Temporal lobe (tissue), 1 donor: ENCODE data around the gene RSKR. TPM values are rescaled to one million over a fixed set of nuclear protein-coding genes. Genes with fewer than 3 reads are reported as not detected.

Experiments
- total RNA-seq: library from RNA; depleted of rRNA; stranded (reverse); fragments of >200 nt; gene quantifications from one replicate; pipeline ENCODE4 v1.2.3, GENCODE V29; 2014

RSKR gene
- total RNA-seq, 1 donor from 2014 or later = 14.8 TPM

Other genes with a start within 250 kb of the RSKR start
- not detected for gene SEBOX, start 249.0 kb downstream of the RSKR start, total RNA-seq
- gene VTN, start 243.9 kb downstream of the RSKR start, total RNA-seq = 0.25 TPM
- gene SARM1, start 242.5 kb downstream of the RSKR start, total RNA-seq = 18.9 TPM
- 10.8 TPM for gene SLC46A1, start 208.0 kb downstream of the RSKR start, total RNA-seq
- gene SLC13A2, start 140.5 kb downstream of the RSKR start, total RNA-seq = not detected
- gene FOXN1, start 107.8 kb downstream of the RSKR start, total RNA-seq = not detected
- gene UNC119, start 61.6 kb downstream of the RSKR start, total RNA-seq = 31.5 TPM
- 17.2 TPM for gene PIGS, start 42.7 kb downstream of the RSKR start, total RNA-seq
- gene ALDOC, start 37.3 kb downstream of the RSKR start, total RNA-seq = 56.8 TPM
- 4.2 TPM for gene SPAG5, start 15.2 kb downstream of the RSKR start, total RNA-seq
- 73.8 TPM for gene BLTP2, start 31.0 kb upstream of the RSKR start, total RNA-seq
- gene SDF2, start 47.7 kb upstream of the RSKR start, total RNA-seq = 29.0 TPM
- 38.1 TPM for gene SUPT6H, start 48.0 kb upstream of the RSKR start, total RNA-seq
- gene PROCA1, start 97.7 kb upstream of the RSKR start, total RNA-seq = 3.4 TPM
- gene RAB34, start 103.7 kb upstream of the RSKR start, total RNA-seq = 10.1 TPM
- 271 TPM for gene RPL23A, start 105.8 kb upstream of the RSKR start, total RNA-seq
- 0.98 TPM for gene TLCD1, start 112.0 kb upstream of the RSKR start, total RNA-seq
- 1.7 TPM for gene NEK8, start 114.6 kb upstream of the RSKR start, total RNA-seq
- gene TRAF4, start 129.8 kb upstream of the RSKR start, total RNA-seq = 28.3 TPM
- 3.4 TPM for gene FAM222B, start 228.6 kb upstream of the RSKR start, total RNA-seq
- 24.6 TPM for gene ERAL1, start 240.8 kb upstream of the RSKR start, total RNA-seq